HepG2 (cell line): Measurements from ENCODE around the gene ZFP90. TPM values are rescaled to one million over a fixed set of nuclear protein-coding genes. Genes with fewer than 3 reads are reported as not detected.

Experiments
- ATAC-seq: fragments of 200-7000 bp; cut with Tn5 transposase; 3 replicates; pipeline ENCODE4 v1.9.1; 2020; ENCODE audit warnings: mild to moderate bottlenecking, moderate library complexity
- BruUV-seq: library from RNA; stranded (reverse); fragments of 400-500 nt; replicated peaks from 2 replicates; lab custom pipeline; 2021; lab: Mats Ljungman, UMichigan
- CTCF ChIA-PET: fragments of 300-600 bp; formaldehyde crosslinking; extraction: SDS; loops from one replicate; lab custom pipeline; 2021; ENCODE audit warnings: low total read pairs, inconsistent platforms, low intra/inter-chr PET ratio; lab: Yijun Ruan, JAX
- POLR2A ChIA-PET: fragments of 350-600 bp; sonication (Branson Sonifier 250); formaldehyde crosslinking; loops from one replicate; lab custom pipeline; 2020; ENCODE audit warnings: antibody characterized with exemption, inconsistent platforms; lab: Yijun Ruan, JAX
- DNase-seq: peaks from one replicate; pipeline ENCODE4 v3.0.0-alpha.2; 2015; ENCODE audit warnings: low spot score
- FAIRE-seq: peaks from 3 replicates; lab custom pipeline; 2011; peaks lifted over from hg19 to GRCh38; lab: Jason Lieb, UNC
- H2AFZ ChIP-seq: one replicate; pipeline ENCODE4 v1.6.1; 2011; ENCODE audit warnings: low read length, inconsistent platforms
- H3K27ac ChIP-seq: fragments of 300-600 bp; 3 replicates; pipeline ENCODE4 v1.8.0; 2011; ENCODE audit warnings: mixed run types, mild to moderate bottlenecking, mixed read lengths, low read length, inconsistent platforms; ENCODE audit not compliant: insufficient read depth; ENCODE audit errors: extremely low read length
- H3K27me3 ChIP-seq, 2 experiments: fragments of 200-600 bp in 1 of 2; 2 replicates in 1 of 2; 3 replicates in 1 of 2; pipeline versions ENCODE4 v1.6.0 to v1.8.0; 2011; ENCODE audit warnings: low read length in 2 of 2, mild to moderate bottlenecking in 2 of 2, moderate library complexity in 2 of 2, inconsistent platforms in 1 of 2; ENCODE audit not compliant: insufficient read depth in 2 of 2, control insufficient read depth in 1 of 2
- H3K36me3 ChIP-seq, 2 experiments: fragments of 200-600 bp in 1 of 2; replicated peaks in 1 of 2; 2 replicates in 1 of 2; 3 replicates in 1 of 2; pipeline versions ENCODE4 v1.5.1 to v1.8.0; 2011; ENCODE audit warnings: low read length in 2 of 2, inconsistent platforms in 1 of 2; ENCODE audit not compliant: insufficient read depth in 2 of 2, control insufficient read depth in 1 of 2
- H3K4me1 ChIP-seq: 2 replicates; pipeline ENCODE4 v1.5.1; 2012; ENCODE audit warnings: low read length, inconsistent platforms; ENCODE audit not compliant: insufficient read depth
- H3K4me2 ChIP-seq: 2 replicates; pipeline ENCODE4 v1.6.0; 2011; ENCODE audit warnings: low read depth, low read length, inconsistent platforms
- H3K4me3 ChIP-seq, 3 experiments: fragments of 200-600 bp in 1 of 3; sonication (generic), shearing (Covaris generic) in 1 of 3; replicated peaks in 1 of 3; 2 replicates each; pipeline ENCODE4 v1.5.1; 2011 to 2016; ENCODE audit warnings: low read length in 3 of 3, inconsistent platforms in 2 of 3, low read depth in 2 of 3, mild to moderate bottlenecking in 2 of 3, control low read depth in 1 of 3, mixed read lengths in 1 of 3; ENCODE audit not compliant: insufficient read depth in 1 of 3
- H3K79me2 ChIP-seq: one replicate; pipeline ENCODE4 v1.6.1; 2011; ENCODE audit warnings: low read length, inconsistent platforms; ENCODE audit not compliant: insufficient read depth
- H3K9ac ChIP-seq: 2 replicates; pipeline ENCODE4 v1.6.0; 2011; ENCODE audit warnings: mild to moderate bottlenecking, low read depth, low read length, inconsistent platforms; ENCODE audit not compliant: insufficient read depth
- H3K9me3 ChIP-seq: 2 replicates; pipeline ENCODE4 v1.5.1; 2012; ENCODE audit warnings: mild to moderate bottlenecking, low read length
- H4K20me1 ChIP-seq: 2 replicates; pipeline ENCODE4 v1.6.0; 2011; ENCODE audit warnings: inconsistent platforms, mild to moderate bottlenecking, low read length, moderate library complexity; ENCODE audit not compliant: insufficient read depth
- BORCS8-MEF2B ChIP-seq: sonication (generic); formaldehyde crosslinking; IDR thresholded peaks from 2 replicates; pipeline ENCODE4 v1.8.0; 2022; ENCODE audit warnings: mild to moderate bottlenecking, missing genetic modification reagents
- HOXA9 ChIP-seq: sonication (generic); formaldehyde crosslinking; IDR thresholded peaks from 2 replicates; pipeline ENCODE4 v1.8.1; 2022; ENCODE audit warnings: missing genetic modification reagents, mild to moderate bottlenecking, moderate library complexity, borderline replicate concordance
- KDM1A ChIP-seq: IDR thresholded peaks from 2 replicates; pipeline ENCODE4 v1.6.1; 2016; ENCODE audit warnings: missing compliant biosample characterization
- KDM5B ChIP-seq: sonication (generic); formaldehyde crosslinking; IDR thresholded peaks from 2 replicates; pipeline ENCODE4 v1.4.0; 2020; ENCODE audit warnings: missing genetic modification reagents, mild to moderate bottlenecking, borderline replicate concordance
- MAZ ChIP-seq, 2 experiments: sonication (generic) in 1 of 2; formaldehyde crosslinking in 1 of 2; IDR thresholded peaks; 2 replicates each; pipeline versions ENCODE4 v1.5.0 to v1.6.1; 2012 to 2020; ENCODE audit warnings: low read depth in 2 of 2, mild to moderate bottlenecking in 2 of 2, borderline replicate concordance in 1 of 2, improper control_type of control experiment in 1 of 2, low read length in 1 of 2, missing genetic modification reagents in 1 of 2, moderate library complexity in 1 of 2
- SMAD1 ChIP-seq: sonication (generic); formaldehyde crosslinking; IDR thresholded peaks from 2 replicates; pipeline ENCODE4 v1.4.0; 2020; ENCODE audit warnings: missing genetic modification reagents, low read depth, mild to moderate bottlenecking, borderline replicate concordance
- SRSF1 ChIP-seq: fragments of 200-400 bp; formaldehyde crosslinking; optimal IDR thresholded peaks from 2 replicates; pipeline ENCODE3; 2017; ENCODE audit warnings: mild to moderate bottlenecking, low read depth, low read length, moderate library complexity
- WIZ ChIP-seq: sonication (generic); formaldehyde crosslinking; IDR thresholded peaks from 2 replicates; pipeline ENCODE4 v1.5.1; 2020; ENCODE audit warnings: mild to moderate bottlenecking, missing genetic modification reagents
- ZNF17 ChIP-seq: sonication (generic); formaldehyde crosslinking; IDR thresholded peaks from 2 replicates; pipeline ENCODE4 v1.5.0; 2020; ENCODE audit warnings: mild to moderate bottlenecking, missing genetic modification reagents
- ZNF513 ChIP-seq: sonication (generic); formaldehyde crosslinking; conservative IDR thresholded peaks from 2 replicates; pipeline ENCODE4 v1.5.0; 2020; ENCODE audit warnings: missing genetic modification reagents
- ZNF598 ChIP-seq: sonication (generic); formaldehyde crosslinking; IDR thresholded peaks from 2 replicates; pipeline ENCODE4 v1.5.1; 2020; ENCODE audit warnings: mild to moderate bottlenecking, missing genetic modification reagents, borderline replicate concordance
- ZZZ3 ChIP-seq: sonication (generic); formaldehyde crosslinking; IDR thresholded peaks from 2 replicates; pipeline ENCODE4 v1.4.0; 2020; ENCODE audit warnings: missing genetic modification reagents, mild to moderate bottlenecking, borderline replicate concordance
- WGBS: methylation state at CpG from one replicate; pipeline ENCODE4 v1.1.6; 2017; ENCODE audit warnings: low lambda C conversion rate; 5-methylcytosine and 5-hydroxymethylcytosine counted together
- in situ Hi-C: cut with HindIII; loops from 2 replicates; pipeline ENCODE4 v1.10.0; 2017; ENCODE audit warnings: low pct_unique_long_range_greater_than_20kb; ENCODE audit not compliant: extremely low pct_ligation_motif_present
- intact Hi-C: fragments of 100-400 bp; cut with micrococcal nuclease; formaldehyde crosslinking; loops from one replicate; pipeline ENCODE4 v1.10.0; 2022; ENCODE audit not compliant: unreplicated experiment
- polyA plus RNA-seq, 8 experiments: library from polyadenylated mRNA; depleted of rRNA in 3 of 8; stranded (reverse) in 7 of 8; unstranded in 1 of 8; fragments of >200 nt; fragmentation: Illumina TruSeq in 4 of 8; extraction: Trizol in 4 of 8; gene quantifications; 2 replicates each; pipeline versions ENCODE4 v1.2.1 to v1.2.3, GENCODE V29; 2011 to 2016; ENCODE audit warnings: low read depth in 4 of 8, missing spikeins in 1 of 8, mixed read lengths in 1 of 8; ENCODE audit not compliant: insufficient read depth in 1 of 8
- total RNA-seq, 5 experiments: library from RNA; depleted of rRNA; stranded (reverse); fragments of >200 nt; fragmentation: Illumina TruSeq; extraction: Trizol; gene quantifications; 2 replicates each; pipeline ENCODE4 v1.2.3, GENCODE V29; 2016; ENCODE audit warnings: low read depth in 1 of 5
- TF ChIP-seq, protein P1 (sequence below): sonication (generic); formaldehyde crosslinking; IDR thresholded peaks from 2 replicates; pipeline ENCODE4 v1.8.0; 2022; ENCODE audit warnings: missing genetic modification reagents, mild to moderate bottlenecking, moderate library complexity, borderline replicate concordance
- TF ChIP-seq, protein P2 (sequence below): sonication (generic); formaldehyde crosslinking; IDR thresholded peaks from 2 replicates; pipeline ENCODE4 v1.8.1; 2023; ENCODE audit warnings: mild to moderate bottlenecking, missing genetic modification reagents

ZFP90 gene
- total and polyA plus RNA-seq, 2 of the 13 experiments (the other 11 are each of a cell fraction or from before 2014, with no cell fraction given): 17.6 to 18.9 TPM

GRCh38 chr16:68529931-68530701 lies 9.0 kb upstream of the ZFP90 start (continued):
- TF ChIP-seq KDM5B (CRISPR knock-in tag) (peak; percentile 94), KDM1A (CRISPR knock-in tag) (no peak), WIZ (CRISPR knock-in tag) (peak; percentile 92; the same call in 1 of the 2 replicates)
- TF ChIP-seq, protein P1, sequence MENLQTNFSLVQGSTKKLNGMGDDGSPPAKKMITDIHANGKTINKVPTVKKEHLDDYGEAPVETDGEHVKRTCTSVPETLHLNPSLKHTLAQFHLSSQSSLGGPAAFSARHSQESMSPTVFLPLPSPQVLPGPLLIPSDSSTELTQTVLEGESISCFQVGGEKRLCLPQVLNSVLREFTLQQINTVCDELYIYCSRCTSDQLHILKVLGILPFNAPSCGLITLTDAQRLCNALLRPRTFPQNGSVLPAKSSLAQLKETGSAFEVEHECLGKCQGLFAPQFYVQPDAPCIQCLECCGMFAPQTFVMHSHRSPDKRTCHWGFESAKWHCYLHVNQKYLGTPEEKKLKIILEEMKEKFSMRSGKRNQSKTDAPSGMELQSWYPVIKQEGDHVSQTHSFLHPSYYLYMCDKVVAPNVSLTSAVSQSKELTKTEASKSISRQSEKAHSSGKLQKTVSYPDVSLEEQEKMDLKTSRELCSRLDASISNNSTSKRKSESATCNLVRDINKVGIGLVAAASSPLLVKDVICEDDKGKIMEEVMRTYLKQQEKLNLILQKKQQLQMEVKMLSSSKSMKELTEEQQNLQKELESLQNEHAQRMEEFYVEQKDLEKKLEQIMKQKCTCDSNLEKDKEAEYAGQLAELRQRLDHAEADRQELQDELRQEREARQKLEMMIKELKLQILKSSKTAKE (CRISPR knock-in tag): no peak

DNA sequence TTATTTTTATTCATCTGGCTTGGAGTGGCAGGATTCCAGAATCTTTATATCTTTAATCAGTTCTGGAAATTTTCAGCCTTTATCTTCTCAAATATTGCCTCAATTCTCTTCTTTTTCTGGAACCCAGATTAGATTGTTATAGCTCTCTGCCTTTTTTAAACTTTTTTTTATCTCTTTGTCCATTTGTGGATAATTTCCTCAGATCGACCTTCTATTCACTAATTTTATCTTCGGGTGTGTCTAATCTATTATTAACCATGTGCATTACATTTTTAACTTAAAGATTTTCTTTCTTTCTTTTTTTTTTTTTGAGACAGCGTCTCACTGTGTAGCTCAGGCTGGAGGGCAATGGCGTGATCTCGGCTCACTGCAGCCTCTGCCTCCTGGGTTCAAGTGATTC lies 5.2 kb upstream of the ZFP90 start:
- Histone ChIP-seq H3K27me3 (no peaks in the 10 kb centered on the region), H3K4me2 (no peak overlapping the region), H3K9ac (no peak overlapping the region), H4K20me1 (no peaks in the 10 kb centered on the region), H3K4me3 (no peak overlapping the region), H3K27ac (no peak overlapping the region), H3K36me3 (no peaks in the 10 kb centered on the region; a peak in 1 of 5 replicates), H3K9me3 (peaks cover 6% of the 10 kb centered on the region), H3K79me2 (no peaks in the 10 kb centered on the region), H3K4me1 (peaks cover 28% of the 10 kb centered on the region), H2AFZ (no peak overlapping the region)
- BruUV-seq: no TSS peak
- in situ Hi-C loops (no loop called here), intact Hi-C loops (no loop called here)
- CTCF ChIA-PET: no interaction called here
- POLR2A ChIA-PET: no interaction called here
- 96% methylated on average over 5 of the region's 5 CpGs for WGBS
- no peak for DNase-seq
- no peak for ATAC-seq
- no peak for FAIRE-seq
- no peak for TF ChIP-seq ZNF17 (CRISPR knock-in tag)
- TF ChIP-seq ZNF513: no peak
- TF ChIP-seq ZNF598 (CRISPR knock-in tag): no peak
- TF ChIP-seq, protein P2, sequence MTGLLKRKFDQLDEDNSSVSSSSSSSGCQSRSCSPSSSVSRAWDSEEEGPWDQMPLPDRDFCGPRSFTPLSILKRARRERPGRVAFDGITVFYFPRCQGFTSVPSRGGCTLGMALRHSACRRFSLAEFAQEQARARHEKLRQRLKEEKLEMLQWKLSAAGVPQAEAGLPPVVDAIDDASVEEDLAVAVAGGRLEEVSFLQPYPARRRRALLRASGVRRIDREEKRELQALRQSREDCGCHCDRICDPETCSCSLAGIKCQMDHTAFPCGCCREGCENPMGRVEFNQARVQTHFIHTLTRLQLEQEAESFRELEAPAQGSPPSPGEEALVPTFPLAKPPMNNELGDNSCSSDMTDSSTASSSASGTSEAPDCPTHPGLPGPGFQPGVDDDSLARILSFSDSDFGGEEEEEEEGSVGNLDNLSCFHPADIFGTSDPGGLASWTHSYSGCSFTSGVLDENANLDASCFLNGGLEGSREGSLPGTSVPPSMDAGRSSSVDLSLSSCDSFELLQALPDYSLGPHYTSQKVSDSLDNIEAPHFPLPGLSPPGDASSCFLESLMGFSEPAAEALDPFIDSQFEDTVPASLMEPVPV (CRISPR knock-in tag): no peak
- TF ChIP-seq MAZ (IDR thresholded peaks at IDR 0.05; ENCODE audit: borderline replicate concordance, low read depth, low read length): no peak
- no peak for TF ChIP-seq MAZ (CRISPR knock-in tag; IDR thresholded peaks at IDR 0.05; ENCODE audit: low read depth)
- TF ChIP-seq ZZZ3 (CRISPR knock-in tag): no peak
- no peak for TF ChIP-seq SMAD1 (CRISPR knock-in tag)
- TF ChIP-seq SRSF1: no peak
- no peak for TF ChIP-seq BORCS8-MEF2B (CRISPR knock-in tag)
- TF ChIP-seq HOXA9: no peak
